GM19324 (cell line): ENCODE data around the gene UBE2G2.
A peak's percentile ranks its signal among the peaks of the same experiment; 100 is the strongest.
"Not testable (repeated sequence)": the region's sequence is repeated elsewhere in the genome, so short reads cannot be mapped to it uniquely, and the experiment has no call there.

Experiments used
- ATAC-seq: cut with Tn5 transposase; IDR thresholded peaks from one replicate; pipeline ENCODE4 v1.9.1; 2021; ENCODE audit warnings: mild to moderate bottlenecking, moderate library complexity; ENCODE audit not compliant: unreplicated experiment, low FRiP score

UBE2G2 gene

GRCh38 chr21:44836666-44837471 lies 35.2 kb upstream of the UBE2G2 start:
- no peak for ATAC-seq

- no peak for ATAC-seq
Observed at GRCh38 chr21:44836349-44836665, 34.7 kb upstream of the UBE2G2 start.

- ATAC-seq: no peak
Observed at GRCh38 chr21:44835647-44835973, 34.0 kb upstream of the UBE2G2 start.

- ATAC-seq: no peak
Observed at GRCh38 chr21:44834951-44835646, 33.5 kb upstream of the UBE2G2 start.

GRCh38 chr21:44834231-44834950 lies 32.8 kb upstream of the UBE2G2 start:
- no peak for ATAC-seq

GRCh38 chr21:44833663-44834062 lies 32.0 kb upstream of the UBE2G2 start:
- no peak for ATAC-seq

- ATAC-seq: not testable (repeated sequence)
Observed at GRCh38 chr21:44832516-44833255, 31.1 kb upstream of the UBE2G2 start.

GRCh38 chr21:44831227-44831860 lies 29.7 kb upstream of the UBE2G2 start:
- ATAC-seq: no peak

GRCh38 chr21:44829507-44830092 lies 28.0 kb upstream of the UBE2G2 start:
- no peak for ATAC-seq

GRCh38 chr21:44828362-44829056 lies 26.9 kb upstream of the UBE2G2 start:
- ATAC-seq: no peak

GRCh38 chr21:44823179-44823660 lies 21.6 kb upstream of the UBE2G2 start:
- no peak for ATAC-seq

- ATAC-seq: no peak
Observed at GRCh38 chr21:44822484-44823178, 21.0 kb upstream of the UBE2G2 start.

GRCh38 chr21:44820851-44821250 lies 19.2 kb upstream of the UBE2G2 start:
- ATAC-seq: no peak

GRCh38 chr21:44819283-44820243 lies 17.9 kb upstream of the UBE2G2 start:
- no peak for ATAC-seq

GRCh38 chr21:44818640-44819011 lies 17.0 kb upstream of the UBE2G2 start:
- ATAC-seq: no peak

GRCh38 chr21:44817914-44818639 lies 16.5 kb upstream of the UBE2G2 start, which contains the start of gene SUMO3:
Gene SUMO3 (minus strand): TSS chr21:44818062. CDS start chr21:44817968, 94 bp downstream.
- ATAC-seq: peak; percentile 75

- ATAC-seq: peak; percentile 74
Observed at GRCh38 chr21:44817506-44817880, 15.9 kb upstream of the UBE2G2 start.
